GOT3 (cell line): Measurements from ENCODE around the gene CPNE7.
"Not testable (repeated sequence)": the region's sequence is repeated elsewhere in the genome, so short reads cannot be mapped to it uniquely, and the experiment has no call there.

Experiments used
- DNase-seq: peaks from one replicate; lab custom pipeline; 2025; ENCODE audit warnings: mixed read lengths; lab: John Stamatoyannopoulos, UW

Gene CPNE7

DNA sequence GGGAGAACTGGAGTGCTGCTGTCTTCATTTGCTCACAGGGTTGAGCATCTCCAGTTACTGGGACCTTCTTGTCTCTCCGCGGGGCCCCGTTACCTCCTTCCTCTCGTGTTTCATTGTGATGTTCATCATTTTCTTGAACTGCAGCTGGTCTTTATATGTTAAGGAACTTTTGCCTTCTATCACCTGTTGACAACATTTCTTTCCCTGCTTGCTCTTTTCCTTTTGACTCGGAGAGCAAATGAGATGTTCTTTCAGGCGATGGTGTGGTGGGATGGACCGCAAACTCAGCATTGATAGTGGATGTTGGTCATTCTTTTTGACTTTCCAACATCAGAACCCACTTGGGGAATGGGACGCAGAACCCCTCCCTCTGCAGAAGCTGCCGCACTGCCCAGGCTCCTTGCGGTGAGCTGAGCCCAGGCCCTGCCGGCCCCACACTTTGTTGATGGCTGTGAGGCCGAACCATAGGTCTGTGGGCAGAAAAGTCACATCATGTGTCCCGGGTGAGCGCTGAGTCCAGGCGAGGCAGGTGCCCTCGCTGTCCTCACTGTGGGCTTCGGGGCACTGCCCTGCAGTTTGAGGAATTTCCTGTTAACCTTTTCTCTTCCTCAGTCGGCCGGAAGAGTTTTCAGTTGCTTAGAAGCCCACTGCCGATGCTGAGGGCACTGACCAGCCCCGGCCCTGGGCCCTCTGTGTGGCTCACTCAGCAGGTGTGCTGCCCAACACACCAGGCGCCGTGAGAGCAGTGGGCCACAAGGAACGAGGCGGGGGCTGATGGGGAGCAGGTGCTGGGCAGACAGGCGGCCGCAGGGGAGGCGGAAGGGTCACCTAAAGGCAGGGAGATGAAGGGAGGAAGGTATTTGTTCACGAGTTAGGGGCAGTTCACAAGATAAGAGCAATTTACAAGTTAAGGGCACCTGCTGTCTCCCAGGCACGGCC, 7.6 kb upstream of the CPNE7 start:
- DNase-seq: no peak

DNA sequence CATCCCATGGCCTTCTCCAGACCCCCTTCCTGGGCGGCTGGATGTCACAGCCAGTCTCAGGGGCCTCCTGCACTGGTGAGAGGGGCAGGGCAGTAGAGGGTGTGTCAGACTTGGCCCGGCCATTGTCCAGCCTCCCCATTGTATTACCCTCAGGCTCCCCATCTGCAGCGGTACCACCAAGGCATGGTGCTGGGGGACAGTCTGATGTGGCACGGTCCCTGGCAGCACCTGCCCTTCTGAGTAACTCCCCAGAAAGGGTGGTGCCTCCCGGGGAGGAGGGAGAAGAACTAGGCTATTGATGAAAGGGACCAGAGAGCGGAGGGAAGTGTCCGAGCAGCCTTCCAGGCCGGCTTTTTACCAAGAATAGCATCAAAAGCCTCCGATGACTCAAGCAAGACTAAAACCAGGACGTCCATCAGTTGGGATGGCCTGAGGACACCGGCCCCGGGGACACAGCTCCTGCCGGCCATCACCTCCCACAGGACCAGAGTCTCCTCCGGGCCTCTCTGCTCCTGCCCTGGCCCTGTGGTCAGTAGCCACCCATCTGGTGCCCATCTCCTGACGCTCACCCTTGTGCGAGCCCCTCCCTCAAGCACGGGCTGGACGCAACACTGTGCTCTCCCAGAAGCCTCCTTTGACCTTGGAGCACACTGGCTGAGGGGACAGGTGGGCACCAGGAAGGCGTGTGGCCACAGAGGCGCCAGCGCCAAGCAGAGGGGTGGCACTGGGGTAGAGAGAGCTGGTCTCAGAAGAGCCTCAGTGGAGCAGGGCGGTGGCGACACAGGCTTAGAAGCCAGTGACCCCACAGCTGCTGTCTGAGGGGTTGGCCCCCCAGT, 5.8 kb upstream of the CPNE7 start:
- no peak for DNase-seq

DNA sequence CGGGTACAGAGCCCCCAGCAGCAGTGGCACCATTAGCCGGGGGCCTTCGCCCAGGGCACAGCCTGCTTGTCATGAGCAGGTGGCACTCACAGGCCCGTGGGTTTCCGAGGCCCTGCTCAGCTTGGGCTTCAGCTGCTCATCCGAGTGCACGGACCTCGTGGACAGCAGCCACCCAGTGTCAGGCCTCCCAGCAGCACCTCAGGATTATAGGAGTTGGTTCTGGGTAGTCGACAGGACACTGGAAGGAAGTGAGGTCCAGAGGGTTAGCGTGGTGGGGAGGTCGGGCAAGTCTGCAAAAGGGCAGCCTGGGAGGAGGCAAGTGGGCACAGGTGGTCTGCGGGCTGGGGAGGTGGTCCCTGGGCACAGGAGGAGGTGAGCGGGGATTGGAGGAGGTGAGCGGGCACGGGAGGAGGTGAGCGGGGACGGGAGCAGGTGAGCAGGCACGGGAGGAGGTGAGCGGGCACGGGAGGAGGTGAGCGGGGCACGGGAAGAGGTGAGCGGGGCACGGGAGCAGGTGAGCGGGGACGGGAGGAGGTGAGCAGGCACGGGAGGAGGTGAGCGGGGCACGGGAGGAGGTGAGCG, 5.1 kb upstream of the CPNE7 start:
- DNase-seq: no peak

DNA sequence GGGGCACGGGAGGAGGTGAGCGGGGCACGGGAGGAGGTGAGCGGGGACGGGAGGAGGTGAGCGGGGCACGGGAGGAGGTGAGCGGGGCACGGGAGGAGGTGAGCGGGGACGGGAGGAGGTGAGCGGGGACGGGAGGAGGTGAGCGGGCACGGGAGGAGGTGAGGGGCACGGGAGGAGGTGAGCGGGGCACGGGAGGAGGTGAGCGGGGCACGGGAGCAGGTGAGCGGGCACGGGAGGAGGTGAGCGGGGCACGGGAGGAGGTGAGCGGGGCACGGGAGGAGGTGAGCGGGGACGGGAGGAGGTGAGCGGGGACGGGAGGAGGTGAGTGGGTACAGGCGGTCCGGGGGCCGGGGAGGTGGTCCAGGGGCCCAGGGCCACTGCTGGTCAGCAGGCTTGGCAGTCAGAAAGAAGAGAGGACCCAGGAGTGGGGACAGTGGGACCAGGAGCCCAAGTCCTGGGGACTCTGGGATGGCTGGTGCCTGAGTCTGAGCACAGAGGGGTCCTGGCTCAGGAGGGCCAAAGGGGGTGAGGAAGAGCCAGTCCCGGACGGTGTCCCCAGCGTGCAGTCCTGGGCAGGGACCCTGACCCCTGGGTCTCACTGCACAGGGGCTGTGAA, 4.5 kb upstream of the CPNE7 start:
- DNase-seq: not testable (repeated sequence)

DNA sequence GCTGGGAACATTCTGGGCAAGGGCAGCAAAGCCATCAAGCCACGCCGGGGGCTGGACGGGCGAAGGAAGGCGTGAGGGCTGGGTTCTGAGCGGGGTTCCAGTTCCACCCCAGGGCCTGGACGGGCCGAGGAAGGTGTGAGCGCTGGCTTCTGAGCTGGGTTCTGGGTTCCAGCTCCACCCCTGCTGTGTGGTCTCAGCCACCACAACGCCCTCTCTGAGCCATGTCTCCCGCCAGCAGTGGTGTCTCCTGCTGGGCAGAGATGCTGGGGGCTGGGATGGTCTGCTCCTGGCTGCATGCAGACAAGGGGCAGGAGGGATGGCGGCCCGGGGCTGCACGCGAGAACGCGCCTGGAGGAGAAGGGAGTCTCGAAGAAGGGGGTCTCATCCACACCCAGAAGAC, 3.9 kb upstream of the CPNE7 start:
- no peak for DNase-seq

DNA sequence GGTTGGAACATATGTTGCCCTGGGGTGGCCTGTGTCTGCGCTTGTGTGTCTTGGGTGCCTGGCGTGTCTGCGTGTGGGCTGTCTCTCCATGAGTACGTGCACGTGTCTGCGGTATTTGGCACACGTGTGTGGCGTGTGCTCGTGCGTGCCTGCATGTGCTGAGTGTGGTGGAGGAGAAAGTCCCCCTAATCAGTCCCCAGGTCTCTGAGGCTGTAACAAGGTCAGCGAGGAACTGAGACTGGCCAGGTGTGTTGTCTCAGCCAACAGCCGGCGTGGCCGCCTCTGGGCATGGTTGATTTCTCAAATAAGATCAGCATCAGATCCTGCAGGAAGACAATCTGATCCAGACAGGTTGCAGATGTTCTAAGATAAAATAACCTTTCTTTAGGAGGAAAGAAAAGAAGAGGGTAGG, 3.5 kb upstream of the CPNE7 start:
- DNase-seq: no peak

DNA sequence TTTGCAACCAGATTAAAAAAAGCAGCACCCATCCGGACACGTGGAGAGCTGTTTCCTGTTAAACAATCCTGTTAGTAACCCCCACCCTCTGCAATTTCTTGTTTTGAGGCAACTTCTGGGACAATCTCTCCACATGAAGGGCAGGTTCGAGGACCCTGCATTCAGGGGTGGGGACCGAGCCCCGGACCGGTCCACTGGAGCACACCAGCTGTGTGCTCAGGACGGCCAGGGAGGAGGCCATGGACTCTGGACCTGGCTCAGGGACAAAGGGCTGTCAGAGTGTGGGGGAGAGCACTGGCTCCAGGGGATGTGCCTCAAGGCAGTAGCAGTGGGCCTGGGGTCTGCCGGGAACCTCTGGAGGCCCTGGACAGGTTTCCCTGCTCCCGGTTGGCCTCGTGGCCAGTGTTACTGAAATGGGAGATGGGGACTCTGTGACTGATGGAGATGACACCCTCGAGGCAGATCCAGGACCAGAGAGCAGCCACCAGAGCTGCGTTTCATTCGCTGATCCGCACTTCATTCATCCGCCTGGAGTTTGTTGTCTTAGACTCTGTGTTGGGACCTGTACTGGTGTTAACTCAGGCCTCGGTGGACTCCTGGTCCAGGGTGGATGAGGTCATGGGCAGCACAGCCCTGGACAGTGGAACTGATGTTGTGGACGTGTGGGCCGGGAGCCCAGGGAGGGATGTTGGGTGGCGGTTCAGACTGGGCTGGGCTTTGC, 2.9 kb upstream of the CPNE7 start:
- no peak for DNase-seq

DNA sequence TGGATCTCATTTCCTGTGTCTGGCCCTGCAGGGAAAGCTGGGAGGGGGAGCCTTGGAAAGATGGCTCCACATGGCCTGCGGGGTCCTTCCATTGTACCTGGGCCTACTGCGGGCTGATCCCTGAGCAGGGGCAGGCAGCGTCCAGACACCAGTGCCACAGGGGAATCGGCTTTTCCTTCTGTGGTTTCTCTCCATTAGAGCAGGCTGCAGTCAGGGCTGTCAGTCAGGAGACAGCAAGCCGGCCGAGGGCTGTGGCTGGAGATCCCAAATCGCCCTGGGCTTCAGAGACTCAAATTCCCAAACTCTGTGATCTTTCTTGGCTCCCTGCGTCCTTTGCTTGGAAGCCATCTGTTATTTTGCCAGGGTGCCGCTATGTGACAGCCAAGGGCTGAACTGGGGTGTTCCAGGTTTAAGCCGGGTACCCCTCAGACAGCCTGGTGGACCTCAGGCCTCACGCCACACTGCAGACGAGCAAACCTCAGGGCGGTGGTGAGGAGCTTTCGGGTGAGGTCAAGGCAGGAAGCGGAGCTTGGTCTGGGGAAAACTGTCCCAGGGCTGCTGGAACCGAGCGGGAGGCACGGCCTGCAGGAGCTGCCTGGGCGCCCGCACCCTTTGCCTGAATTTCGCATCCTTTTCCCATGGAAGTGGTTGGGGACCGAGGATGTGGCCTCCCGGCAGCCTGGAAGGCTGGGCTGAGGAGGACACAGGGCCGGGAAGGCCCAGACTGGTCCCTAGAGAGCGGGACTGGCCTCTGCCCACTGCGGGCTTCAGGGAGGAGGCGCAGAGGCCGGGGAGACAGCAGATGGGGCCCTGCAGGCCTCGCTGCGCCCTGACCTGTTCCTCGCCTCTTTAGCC, 1.5 kb upstream of the CPNE7 start:
- DNase-seq: no peak

DNA sequence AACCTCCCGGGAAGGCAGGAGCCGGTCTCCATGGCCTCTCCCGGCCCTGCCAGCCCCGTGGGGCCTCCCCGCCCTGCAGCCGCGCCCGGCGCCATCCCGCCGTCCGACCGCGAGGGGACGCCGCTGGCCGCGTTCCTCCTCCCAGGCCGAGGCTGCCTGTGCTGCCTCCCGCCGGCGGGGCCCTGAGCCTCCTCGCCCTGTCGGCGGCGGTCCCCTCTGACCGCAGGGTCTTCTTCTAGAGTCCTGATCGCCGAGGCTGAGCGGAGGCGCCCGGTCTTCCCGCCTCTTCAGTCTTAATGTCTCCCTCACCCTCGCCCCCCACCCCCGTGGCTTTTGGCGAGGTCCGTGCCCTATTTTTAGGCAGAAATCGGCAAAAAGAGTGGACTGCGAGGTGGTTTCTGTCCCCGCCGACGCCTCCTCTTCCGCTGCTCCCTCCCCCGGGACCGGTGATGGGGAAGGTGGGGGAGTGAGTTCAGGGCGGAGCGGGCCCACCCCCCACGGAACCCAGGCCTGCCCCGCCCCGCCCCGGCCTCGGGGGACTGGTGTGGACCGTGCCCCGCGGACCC, 794 bp upstream of the CPNE7 start:
- no peak for DNase-seq

DNA sequence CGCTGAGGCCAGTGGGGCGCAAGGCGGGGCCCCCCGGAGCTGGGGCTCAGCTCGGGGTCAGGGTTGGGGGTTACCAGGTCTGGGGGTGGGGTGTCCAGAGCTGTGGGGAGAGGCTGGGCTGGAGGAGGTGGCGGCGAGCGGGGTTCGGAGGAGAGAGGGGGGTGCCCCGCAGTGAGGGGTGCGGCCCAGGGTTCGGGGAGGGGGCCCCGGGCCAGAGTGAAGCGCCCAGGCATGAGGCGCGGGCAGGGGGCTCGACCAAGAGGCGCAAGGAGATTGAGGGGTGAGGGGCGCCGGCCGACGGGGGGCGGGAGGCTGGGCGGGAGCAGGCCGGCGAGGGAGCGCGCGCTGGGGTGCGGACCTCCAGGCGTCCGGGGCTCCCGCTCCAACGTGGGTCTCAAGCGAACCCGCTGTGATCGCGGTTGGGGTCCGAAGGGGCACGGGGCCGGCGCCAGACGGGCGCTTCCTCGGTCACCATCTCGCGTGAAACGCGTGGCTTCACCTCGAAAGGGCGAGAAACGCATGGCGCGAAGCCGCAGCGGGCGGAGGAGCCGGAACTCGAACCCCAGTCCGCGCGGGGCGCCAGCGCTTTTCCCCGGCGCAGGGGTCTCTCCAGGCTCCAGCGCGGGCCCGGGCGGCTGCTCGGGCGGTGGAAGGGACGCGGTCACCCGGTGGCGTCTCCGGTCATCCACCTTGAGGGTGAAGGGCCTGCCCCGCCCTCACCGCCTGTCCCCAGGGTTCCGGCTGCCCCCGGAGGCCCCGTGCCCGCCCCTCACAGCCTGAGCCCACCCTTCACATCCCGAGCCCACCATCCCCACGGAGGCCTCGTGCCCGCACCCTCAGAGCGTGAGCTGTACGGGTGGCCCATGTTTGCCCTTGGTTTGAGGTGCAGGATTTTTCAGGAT, 846 bp downstream of the CPNE7 start:
- no peak for DNase-seq

DNA sequence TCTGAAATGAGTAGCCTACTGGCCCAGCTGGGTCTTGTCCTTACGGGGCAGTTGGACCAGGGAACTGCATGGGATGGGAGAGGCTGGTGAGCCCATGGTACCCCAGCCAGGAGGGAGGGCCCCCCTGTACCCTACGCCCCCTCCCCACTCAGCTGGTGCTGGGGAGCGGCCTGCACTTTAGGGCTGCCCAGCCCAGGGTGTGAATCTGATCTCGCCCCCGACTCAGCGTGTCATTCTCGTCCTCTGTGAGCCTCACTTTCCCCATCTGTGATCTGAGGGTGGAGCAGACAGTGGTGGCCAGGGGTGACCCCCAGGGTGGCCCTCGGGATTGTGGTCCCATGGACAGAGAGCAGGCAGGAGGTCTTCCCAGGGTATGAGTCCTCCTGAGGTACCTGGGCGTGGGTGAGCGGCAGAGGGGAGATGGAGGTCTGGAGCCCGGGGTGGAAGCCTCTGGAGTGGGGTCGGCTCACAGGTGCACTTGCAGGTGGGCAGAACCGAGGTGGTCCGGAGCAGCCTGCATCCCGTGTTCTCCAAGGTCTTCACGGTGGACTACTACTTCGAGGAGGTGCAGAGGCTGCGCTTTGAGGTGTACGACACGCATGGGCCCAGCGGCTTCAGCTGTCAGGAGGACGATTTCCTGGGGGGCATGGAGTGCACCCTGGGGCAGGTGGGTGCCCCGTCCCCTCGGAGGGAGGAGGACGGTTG, 1.6 kb downstream of the CPNE7 start:
- no peak for DNase-seq

DNA sequence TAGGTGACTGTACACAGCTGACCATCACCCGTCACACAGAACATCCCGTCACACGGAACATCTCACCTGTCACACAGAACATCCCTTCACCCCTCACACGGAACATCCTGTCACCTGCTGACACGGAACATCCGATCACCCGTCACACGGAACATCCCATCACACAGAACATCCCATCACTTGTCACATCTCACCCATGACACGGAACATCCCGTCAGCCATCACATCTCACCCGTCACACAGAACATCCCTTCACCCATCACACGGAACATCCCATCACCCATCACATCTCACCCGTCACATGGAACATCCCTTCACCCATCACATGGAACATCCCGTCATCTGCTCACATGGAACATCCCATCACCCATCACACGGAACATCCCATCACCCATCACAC, 3.8 kb downstream of the CPNE7 start:
- DNase-seq: no peak

DNA sequence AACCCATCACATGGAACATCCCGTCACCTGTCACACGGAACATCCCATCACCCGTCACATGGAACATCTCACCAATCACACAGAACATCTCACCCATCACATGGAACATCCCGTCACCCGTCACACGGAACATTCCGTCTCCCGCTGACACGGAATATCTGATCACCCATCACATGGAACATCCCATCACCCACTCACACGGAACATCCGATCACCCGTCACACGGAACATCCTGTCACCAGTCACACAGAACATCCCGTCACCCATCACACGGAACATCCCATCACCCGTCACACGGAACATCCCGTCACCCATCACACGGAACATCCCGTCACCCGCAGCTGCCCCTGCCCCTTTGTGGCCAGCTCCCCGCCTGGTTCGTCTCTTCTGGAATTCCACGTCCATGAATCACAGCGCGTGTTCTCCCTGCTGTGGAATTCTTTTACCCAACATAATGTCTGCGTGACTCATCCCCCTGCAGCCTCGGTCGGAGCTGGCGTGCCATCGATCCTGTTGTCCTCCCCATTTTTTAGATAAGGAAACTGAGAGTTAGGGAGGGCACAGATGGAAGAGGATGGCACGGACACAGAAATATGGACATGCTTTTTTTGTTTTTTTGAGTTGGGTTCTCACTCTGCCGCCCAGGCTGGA, 5.6 kb downstream of the CPNE7 start:
- DNase-seq: peak; percentile 47

DNA sequence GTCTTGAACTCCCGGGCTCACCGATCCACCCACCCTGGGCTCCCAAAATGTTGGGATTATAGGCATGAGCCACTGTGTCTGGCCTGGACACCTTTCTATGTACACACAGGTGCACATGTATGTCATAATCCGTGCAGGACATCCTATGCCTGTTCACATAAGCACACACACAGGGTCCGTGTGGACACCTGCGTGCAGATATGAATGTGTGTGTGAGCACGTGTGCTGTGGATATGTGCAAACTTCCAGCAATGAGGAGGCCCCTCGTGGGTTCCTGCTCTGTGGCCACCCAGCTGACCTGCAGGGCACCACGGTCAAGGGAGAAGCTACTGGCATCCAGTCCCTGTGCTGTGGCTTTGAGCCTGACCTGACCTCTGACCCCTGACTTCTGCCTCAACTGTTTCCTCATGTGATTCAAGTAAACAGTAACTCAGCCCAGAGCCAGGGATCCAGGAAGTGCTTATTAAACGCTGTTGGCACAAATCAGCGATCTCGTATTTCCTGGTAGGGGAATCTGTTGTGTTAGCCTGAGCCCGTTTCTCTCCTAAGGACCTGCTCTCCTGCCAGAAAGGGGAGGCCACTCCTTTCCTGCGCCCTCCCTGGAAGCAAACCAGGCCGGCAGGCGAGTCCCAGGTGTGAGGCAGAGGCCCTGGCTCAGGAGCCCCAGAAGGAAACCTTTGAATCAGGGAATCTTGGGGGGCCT, 6.5 kb downstream of the CPNE7 start:
- DNase-seq: no peak

DNA sequence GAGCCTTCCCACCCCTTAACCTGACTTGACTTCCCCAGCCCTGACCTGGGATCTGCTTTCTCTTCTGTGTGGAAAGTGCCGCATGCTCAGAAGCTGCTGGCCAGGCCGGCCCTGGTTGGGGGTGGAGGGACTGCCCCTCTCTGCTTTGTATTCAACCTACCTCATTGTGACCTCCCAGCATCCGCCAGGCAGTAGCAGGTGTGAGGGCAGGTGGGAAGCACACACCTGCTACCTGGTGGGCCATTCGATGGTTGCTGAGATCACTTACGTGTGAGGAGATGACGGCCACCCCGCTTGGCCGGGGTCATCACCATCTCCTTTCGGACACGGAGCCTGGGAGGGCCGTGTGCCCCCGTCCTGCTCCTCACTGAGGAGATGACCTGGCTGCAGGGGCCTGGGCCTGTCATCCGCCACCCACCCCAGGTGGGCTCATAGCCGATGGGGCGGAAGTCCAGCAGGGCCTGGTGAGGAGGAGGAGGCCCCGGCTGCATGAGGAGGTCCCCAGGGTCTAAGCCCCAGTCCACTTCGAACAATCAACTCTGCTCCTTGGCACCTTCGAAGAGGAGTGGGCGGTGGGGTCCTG, 7.1 kb downstream of the CPNE7 start:
- DNase-seq: no peak

DNA sequence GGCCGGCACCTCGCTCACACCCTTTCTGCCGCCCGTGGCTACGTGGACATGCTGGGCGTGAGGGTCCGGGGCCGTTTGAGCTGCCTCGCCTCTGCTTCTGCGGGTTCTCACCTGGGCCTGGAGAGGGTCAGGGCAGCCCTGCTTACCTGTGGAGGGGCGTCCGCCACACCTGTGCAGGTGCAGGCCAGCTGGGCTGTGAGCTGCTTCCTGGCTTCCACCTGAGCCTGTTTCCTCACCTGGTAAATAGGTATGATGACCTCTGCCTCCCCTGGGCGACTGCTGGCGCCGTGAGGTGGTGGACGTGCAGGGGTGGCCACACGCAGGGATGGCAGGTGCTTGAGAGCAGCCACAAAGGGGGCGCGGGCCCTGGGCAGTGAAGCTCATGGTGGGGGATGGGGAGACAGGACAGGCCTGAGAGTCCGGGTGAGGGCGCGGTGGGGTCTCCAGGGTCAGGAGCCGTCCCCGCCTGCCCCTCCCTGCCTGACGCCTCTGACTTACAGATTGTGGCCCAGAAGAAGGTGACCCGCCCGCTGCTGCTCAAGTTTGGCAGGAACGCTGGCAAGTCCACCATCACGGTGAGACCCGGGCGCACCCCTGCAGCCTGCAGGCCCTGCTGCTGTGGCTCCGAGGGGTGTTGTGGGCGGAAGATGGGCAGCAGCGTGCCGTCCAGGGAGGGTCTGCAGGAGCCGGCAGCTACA, 7.8 kb downstream of the CPNE7 start:
- DNase-seq: no peak
